HG03558 (cell line): Measurements from ENCODE around the gene TMEM107.

Source experiments
- ATAC-seq: cut with Tn5 transposase; IDR thresholded peaks from one replicate; pipeline ENCODE4 v1.9.1; 2021; ENCODE audit warnings: moderate number of reproducible peaks; ENCODE audit not compliant: unreplicated experiment; ENCODE audit errors: extremely low read depth

The TMEM107 gene

DNA sequence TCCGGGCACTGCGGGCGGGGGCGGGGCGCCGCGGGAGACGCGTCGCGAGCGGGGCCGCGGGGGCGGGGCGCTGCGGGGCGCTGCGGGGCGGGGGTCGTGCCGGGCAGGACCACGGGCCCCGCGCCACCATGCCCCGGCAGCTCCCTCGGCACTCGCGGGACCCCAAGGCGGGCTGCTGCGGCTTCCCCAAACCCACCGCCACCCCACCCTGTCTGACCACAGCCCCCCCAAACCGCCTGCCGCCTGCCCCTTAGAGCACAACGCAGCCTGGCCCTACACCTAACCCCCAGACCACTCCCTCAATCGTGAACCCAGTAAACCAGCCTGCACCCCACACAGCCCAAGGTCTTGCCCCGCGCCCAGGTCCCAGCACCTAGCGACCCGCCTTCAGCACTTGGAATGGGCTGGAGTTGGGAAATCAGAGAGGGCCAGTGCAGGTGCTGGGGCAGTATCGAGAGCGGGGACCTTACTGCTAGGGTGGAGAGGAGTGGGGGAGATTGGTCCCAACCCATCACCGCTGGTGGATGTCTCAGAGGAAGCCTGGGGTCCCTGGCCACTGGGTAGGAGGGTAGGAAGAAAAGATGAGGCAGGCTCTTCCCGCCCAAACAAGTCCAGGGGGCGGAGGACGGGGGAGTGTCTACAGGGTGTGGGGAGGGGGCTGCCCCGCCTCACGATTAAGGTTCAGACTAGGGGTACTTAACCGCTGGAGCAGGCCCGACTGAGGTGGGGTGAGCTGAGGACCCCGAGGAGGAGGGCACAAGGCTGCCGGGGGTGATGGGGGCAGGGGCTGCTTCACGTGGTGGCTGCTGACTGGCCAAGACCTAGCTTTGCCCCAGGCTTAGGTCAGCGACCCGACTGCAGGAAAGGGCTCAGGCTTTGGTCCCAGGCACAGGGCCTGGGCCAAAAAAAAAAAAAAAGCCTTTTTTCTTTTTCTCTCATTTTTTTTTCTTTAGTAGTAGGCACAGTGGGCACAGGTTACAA is 12.9 kb downstream of the TMEM107 start:
- no peak for ATAC-seq

DNA sequence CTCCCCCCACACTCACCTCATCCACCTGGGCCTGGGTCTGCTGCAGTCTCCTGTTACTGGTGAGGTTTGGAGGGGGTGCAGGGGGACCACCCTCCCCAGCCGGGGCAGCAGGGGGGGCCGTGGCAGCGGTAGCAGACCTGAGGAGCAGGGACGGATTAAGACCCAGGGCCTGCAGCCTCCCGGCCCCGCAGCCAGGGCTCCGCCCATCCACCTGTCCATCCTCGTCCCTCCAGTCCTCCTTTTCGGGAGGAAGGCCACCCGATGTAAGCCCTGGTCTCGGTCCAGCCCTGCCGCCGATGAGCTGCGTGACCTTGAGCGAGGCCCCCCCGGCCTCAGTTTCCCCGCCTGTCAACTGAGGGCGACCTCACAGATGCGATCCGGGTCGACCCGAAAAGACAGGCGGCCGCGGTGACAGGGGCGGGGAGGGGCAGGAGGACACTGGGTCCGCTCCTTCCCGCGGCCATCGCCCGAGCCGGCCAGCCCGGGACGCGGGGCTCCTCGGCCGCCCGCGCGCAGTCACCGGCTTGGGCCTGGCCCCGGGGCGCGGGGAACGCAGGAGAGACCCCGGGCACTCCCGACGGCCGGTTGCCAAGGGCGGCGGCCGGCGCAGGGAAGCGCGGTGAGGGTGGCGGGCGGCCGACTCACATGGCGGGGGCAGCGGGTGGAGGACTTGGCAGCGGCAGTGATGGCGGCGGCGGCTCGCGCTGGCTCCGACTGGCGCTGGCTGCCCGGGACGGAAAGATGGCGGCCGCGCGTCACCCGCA is 13.8 kb downstream of the TMEM107 start, which contains the start of gene VAMP2:
Gene VAMP2 (minus strand): TSS at position 716 of the 764 bp plus-strand sequence. CDS start 69 bp downstream, at position 647.
- no peak for ATAC-seq

DNA sequence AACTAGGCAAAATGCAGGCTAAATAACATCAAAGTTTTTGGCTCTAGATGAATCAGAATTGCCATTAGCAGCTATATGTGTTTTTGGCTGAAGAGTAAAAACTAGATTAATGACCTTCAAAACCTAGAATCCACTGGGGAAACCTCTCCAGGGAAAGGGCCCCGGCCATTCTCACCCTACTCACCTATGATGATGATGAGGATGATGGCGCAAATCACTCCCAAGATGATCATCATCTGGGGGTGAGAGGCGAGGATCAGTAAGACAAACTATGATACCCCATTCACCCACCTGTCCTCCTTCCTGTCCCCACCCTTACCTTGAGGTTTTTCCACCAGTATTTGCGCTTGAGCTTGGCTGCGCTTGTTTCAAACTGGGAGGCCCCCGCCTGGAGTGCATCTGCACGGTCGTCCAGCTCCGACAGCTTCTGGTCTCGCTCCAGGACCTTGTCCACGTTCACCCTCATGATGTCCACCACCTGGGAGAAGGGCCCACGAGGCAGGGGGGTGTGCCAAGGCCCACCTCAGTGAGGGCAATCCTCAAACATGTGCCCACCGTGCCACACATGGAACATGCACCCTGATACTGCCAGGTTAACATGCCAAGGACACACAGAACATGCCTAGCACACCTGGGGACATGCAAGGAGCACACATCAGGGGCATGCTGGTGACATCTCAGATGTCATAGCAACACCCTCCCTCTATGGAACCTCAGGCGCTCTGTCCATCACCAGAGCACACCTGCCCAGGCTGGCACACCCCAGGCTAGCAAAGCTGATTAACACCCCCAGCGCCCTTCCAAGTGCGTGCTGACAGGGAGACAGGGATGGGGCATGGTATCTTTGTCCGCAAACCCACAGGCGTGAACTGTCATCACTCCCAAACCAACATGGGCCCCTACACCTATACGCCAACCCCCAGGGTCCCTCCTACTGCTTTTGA is 14.6 kb downstream of the TMEM107 start:
- ATAC-seq, result no peak

DNA sequence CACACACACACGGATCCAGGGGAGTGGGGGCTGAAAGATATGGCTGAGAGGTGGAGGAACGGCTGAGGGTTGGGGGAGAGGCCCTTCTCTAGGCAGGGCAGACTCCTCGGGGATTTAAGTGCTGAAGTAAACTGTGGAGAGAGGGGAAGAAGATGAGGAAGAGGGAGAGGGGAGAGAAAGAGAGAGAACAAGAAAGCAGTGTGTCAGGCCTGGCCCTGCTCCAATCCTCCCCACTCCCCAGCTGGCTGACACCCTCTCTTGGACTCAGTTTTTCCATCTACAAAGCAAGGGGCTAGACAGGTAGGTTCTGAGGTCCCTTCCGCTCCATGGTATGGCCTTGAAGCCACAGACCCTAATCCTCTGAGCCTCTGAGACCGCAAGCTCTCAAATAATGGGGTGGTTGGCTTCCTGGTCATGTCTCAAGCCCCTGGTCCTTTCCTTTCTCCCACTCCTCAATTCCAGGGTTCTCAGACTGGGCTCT is 15.4 kb downstream of the TMEM107 start:
- no peak for ATAC-seq

DNA sequence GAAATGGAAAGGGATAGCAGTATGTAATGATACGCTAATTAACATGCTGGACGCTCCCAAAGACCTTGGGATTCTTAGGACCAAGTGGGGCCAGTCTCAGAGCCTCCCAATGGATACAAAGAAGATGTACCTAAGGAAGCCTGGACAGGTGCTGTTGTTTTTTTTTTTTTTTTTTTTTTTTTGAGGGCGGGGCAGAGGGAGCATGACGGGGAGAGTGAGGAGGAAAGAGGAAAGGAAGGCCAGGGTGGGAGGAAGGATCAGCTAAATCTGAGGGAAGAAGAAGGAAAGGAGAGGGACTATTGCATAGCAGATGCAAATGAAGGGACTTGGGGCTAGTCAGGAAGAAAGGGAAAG is 16.0 kb downstream of the TMEM107 start:
- ATAC-seq, result no peak

DNA sequence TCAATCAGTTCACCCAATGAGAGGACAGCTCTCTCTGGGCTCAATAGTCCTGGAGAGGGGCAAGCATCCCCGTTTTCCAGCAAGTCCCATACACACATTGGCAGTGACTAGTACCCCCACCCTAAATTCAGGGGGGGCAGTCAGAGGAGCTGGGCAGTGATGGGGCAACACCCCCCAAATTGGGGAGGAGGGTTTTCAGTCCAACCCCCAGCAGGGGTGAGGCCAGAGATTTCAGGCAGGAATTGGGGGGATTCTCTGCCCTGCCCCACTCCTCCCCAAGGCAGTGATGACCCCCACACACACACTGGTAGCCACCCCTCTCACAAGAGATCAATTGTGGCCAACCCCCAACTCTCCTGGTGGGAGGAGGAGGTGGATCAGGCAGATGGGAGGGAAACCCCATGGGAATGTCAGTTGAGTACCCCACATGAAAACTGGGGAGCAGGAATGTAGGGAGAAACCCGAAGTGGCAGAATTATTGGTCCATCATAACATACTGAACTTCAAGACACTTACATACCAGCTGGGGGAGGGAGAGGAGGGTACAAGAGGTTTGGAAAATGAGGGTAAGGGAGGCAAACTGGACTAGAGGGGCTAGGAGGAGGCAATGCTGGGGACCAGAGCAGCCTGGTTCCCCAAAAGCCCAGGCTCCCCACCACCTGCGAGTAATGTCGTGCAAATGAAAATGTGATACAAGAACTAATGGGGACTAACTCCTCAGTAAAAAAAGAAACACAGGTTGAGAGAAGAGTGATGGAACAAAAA is 16.5 kb downstream of the TMEM107 start:
- ATAC-seq, result no peak

DNA sequence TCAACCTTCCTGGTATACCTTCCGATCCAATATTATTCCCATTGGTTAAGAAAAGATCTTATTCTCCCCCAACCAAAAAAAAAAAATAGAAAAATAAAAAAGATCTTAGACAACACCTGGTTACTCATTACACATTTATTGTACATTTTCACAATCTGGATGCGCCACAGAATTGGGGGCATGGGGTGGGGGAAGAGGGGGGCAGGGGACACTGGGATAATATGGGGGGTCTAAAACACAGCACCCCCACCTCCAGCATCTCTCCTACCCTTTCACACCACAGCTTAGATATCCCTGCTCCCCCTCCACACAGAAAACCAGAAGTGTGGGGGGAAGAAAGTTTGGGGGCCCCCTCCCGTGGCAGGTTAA is 17.2 kb downstream of the TMEM107 start:
- ATAC-seq, result no peak

DNA sequence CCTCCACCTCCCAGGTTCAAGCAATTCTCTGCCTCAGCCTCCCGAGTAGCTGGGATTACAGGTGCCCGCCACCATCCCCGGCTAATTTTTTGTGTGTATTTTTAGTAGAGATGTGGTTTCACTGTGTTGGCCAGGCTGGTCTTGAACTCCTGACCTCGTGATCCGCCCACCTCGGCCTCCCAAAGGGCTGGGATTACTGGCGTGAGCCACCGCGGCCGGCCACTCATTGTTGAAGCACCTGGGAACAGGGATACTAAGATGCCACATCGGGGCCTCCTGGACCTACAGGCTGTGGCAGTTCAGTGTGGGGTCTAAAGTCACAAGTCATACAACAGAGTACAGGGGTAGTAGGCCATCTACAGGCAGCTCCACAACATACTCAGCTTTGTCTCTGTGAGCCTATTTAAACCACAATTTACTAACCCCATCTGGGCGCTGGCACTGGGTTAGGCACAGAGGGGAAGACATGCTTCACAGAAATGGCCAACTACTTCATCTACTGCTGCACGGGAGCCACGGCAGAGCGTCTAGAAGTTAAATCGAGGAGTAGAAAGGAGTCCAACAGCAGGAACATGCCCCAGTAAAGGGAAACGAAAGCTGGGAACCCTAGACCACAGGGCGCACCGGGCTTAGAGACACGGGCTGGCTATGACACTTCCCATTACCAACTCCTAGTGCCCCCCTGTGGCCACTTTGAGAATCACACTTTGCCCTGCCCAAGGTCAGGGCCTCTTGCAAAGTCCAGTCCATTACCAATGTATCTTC is 17.7 kb downstream of the TMEM107 start:
- no peak for ATAC-seq

DNA sequence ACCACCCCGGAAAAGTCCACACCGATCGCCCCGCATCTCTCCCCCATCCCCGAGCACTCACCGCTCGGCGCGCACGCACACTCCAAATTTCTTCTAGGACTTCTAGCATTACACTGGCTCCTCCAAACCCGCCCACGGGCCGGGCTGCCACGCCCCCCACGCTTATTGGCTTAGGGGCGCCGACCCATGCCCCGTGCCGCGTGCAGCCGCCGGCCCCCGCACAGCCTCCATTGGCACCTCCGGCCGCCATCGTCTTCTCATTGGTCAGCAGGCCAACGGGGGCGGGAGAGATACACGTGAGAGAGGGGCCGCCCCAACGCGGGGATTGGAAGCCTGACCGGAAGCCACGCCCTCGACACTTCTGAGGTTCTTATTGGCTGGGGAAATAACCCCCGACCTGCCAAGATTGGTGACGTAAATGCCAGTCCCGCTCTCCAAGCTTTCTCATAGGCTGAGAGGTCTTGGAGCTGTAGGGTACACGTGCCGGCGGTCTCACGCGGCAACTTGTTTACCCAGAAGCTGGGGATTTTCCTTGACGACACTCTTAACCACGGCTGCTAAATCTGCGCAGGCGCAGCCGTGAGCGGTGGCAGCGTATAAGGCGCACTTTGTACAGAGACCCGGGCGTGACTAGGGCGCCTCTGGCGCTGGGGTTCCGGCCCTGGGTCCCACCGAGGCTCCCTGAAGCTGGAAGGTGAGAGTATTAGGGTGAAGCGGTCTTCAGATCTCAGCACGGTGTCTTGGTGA is 19.8 kb downstream of the TMEM107 start:
- peak; percentile 49 for ATAC-seq

DNA sequence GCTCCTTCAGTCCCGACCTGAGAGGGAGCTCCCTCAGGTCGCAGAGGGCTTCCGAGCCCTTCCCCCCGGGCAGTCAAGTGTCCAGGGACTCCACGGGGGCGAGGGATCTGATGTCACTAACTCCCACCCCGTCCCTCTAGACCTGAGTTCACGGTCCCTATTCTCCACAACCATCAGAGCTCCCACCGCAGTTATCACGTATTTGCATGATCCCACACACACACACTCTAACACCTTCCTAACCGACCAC is 20.3 kb downstream of the TMEM107 start:
- ATAC-seq, result no peak

DNA sequence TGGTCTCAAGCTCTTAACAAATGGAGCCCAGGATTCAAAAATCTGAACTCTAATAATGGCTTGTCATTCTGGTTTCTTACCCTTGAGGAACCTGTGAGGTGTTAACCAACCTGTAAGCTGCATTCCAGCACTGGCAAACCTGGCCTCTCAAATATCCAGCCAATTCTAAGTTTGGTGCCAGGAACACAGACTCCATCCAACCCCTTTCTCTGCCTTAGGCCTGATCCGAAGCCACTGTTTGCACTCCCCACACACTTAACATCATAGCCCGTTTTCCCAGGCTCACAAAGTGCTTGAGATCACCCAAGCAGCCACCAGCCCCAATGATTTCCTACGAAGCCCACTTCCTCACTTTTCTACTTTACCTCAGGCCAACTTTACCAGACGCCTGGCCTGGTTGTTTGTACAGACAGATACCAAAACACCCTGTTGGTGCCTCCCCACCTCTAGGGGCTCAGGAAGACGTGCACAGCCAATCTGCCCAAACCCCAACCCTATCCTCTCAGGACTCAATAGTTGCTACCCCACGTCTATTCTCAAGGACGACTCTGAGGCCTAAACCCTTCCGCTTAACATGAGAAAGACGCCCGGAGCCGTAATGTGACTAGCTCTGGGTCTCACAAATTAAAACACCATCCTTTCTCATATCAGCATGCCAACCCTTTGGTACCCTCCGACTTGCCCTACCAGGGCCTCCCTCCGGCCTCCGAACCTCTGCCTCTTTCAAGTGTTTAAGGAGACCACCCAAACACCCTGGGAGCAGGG is 20.8 kb downstream of the TMEM107 start:
- ATAC-seq, result no peak

DNA sequence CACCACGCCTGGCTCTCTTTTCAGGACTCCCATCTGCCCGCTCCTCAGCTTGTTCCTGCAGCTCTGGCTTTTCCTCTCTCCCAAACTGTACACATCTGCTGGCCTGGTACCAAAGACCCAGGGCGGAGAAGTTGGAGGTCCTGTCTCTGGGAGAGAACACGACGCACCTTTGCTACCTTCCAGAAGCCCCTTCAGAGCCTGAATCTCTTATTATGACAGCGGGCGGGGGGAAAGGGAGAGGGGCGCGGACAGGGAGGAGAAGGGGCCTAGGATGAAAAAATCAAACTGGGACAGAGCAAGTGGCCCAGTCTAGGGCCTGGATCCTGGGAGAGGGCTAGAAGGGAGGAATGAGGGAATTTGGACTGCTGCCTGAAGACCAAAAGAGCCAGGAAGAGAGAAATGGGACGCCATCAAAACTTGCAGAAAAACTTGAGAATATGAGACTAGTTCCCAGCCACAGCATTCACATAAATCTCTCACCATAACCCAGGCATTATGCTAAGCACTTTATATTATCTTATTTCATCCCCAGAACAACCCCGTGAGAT is 21.5 kb downstream of the TMEM107 start:
- no peak for ATAC-seq

DNA sequence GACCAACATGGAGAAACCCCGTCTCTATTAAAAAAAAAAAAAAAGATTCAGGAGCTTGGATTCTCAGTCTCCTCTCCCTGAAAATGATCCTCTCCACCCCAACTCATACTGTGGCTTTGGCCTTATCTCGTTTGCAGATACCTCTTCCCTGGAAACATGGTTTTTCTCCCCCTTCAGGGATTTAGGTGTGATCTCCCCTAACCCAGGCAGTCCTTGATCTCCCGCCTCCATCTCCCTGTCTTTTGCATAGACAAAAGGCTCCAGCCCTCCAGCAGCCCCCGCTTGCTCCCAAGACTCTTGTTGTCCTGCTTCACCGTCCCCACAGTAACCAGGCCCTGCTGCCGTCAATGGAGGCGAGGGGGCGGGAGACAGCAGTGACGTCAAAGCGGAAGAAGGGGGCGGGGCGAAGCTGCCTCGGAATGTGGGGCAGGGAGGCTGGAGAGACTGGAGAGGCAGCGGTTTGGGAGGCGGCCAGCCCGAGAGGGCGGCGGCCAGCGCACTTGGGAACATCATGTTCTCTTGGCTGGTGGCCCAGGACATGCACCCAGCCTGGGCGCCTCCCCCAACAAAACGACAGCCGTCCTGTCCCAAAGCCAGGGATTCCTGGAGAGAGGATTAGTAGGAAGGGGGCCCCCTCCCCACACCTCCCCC is 22.1 kb downstream of the TMEM107 start:
- ATAC-seq, result no peak

DNA sequence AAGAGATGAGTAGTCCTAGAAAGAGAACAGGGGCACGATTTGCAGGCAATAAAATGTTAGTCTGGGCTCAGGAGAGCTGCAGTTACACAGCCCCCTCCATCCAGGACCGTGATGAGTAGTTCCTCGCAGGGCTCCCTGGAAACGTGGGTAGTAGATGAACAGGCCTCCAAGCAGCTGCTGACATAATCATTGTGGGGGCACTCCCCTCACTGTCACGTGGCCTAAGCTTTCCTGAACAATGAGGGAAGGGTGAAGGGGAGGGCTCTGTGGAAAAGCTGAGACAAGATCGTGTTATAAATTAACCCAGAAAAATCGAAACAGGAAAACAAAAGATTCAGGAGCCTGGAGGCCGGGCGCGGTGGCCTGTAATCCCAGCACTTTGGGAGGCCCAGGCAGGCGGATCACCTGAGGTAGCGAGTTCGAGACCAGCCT is 22.6 kb downstream of the TMEM107 start:
- no peak for ATAC-seq

DNA sequence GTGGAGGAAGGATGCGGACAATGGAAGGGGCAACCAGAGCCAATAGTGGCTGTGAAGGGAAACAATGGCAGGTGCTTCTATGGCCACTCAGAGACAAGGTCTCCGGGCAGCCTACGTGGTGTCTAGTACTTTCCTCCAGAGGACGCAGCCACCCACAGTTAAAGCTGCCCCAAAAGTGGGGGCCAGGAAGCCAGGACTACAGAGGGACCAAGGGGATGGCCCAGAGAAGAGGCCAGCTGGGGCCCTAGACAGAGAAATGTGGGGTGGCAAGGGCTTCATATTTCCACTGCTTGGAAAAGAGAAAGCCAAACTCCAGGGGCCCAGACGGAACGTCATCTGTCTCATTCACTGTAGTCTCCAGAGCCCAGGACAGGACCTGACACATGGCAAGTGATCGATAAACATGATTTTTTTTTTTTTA is 23.1 kb downstream of the TMEM107 start:
- no peak for ATAC-seq

DNA sequence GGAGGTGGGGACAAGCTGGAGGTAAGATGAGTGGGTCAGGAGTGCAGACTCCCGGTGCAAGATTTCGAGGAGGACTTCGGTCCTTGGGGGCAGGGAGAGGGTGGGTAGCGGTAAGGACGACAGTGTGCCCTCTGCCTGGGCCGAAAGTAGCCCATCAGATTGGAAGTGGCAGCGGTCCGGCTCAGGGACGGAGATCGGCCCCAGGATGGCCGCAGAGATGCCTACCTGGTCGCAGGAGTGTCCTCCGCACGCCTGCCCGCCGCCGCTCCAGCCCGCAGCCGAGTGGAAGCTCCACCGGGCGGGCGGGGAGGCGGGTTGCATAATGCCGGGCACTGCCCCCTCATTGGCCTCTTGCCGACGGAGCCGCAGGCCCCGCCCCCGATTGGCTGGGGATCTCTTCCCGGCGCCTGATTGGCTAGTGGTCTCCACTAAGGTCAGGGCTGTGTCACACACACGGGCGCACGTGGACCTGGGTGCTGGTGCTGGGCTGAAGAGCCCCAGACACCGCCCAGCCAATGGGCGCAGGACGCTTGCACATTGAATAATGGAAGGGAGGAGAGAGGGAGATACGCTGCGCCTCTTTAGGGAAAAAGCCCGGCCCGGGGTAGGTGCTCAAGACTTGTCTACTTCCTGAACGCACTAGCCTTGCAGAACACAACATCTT is 23.9 kb downstream of the TMEM107 start, which contains the start of gene PER1:
Gene PER1 (minus strand): TSS at position 293 of the 664 bp plus-strand sequence. CDS start 1,698 bp downstream, outside the sequence.
- ATAC-seq, result no peak
